K562 (cell line): Measurements from ENCODE around the gene ANK3. TPM values are rescaled to one million over a fixed set of nuclear protein-coding genes. Genes with fewer than 3 reads are reported as not detected.
A peak's percentile ranks its signal among the peaks of the same experiment; 100 is the strongest.

Experiments used
- CBX3 ChIP-seq, 2 experiments: IDR thresholded peaks; 1 replicate in 1 of 2; 2 replicates in 1 of 2; pipeline ENCODE4 v1.6.1; 2012; ENCODE audit warnings: inconsistent platforms in 2 of 2, low read length in 2 of 2, borderline replicate concordance in 1 of 2, control low read depth in 1 of 2
- GABPA ChIP-seq: fragments of 200-800 bp; sonication (Bioruptor generic); conservative IDR thresholded peaks from 2 replicates; pipeline ENCODE4 v1.6.1; 2016; ENCODE audit warnings: low read depth, missing genetic modification characterization, missing compliant biosample characterization
- PHF21A ChIP-seq: fragments of 450-650 bp; IDR thresholded peaks from 2 replicates; pipeline ENCODE4 v1.6.1; 2017; ENCODE audit warnings: low read depth, borderline replicate concordance
- RBBP5 ChIP-seq: fragments of 200-600 bp; sonication (generic); IDR thresholded peaks from 2 replicates; pipeline ENCODE4 v1.6.1; 2012; ENCODE audit warnings: borderline replicate concordance, mild to moderate bottlenecking, low read length, control low read depth, inconsistent platforms; ENCODE audit not compliant: insufficient read depth, poor library complexity, severe bottlenecking
- RBFOX2 ChIP-seq: fragments of 200-400 bp; formaldehyde crosslinking; IDR thresholded peaks from 2 replicates; pipeline ENCODE4 v1.6.1; 2017; ENCODE audit warnings: low read depth, mild to moderate bottlenecking, low read length, moderate library complexity
- ZNF165 ChIP-seq: fragments of 250-450 bp; sonication (Bioruptor Pico); IDR thresholded peaks from 2 replicates; pipeline ENCODE4 v1.4.0; 2020; ENCODE audit warnings: borderline replicate concordance
- polyA plus RNA-seq, 8 experiments: library from polyadenylated mRNA; depleted of rRNA in 4 of 8; stranded (reverse) in 5 of 8; unstranded in 3 of 8; fragments of >200 nt; fragmentation: Nextera tagmentation in 2 of 8; fragmentation: Illumina TruSeq in 1 of 8; extraction: Ambion mirVana in 2 of 8; extraction: Trizol in 1 of 8; gene quantifications; 2 replicates each; pipeline versions ENCODE4 v1.2.1 to v1.2.3, GENCODE V29; 2011 to 2014; ENCODE audit warnings: inconsistent platforms in 1 of 8, missing spikeins in 1 of 8
- total RNA-seq, 7 experiments: library from RNA; depleted of rRNA in 6 of 7; stranded (reverse); fragments of >200 nt in 6 of 7; fragmentation: Illumina TruSeq in 2 of 7; extraction: Trizol in 2 of 7; gene quantifications; 2 replicates each; pipeline versions ENCODE4 v1.2.1 to v1.2.3, GENCODE V29; 2011 to 2021; ENCODE audit warnings: low replicate concordance in 1 of 7
- TF ChIP-seq, protein P1 (sequence below): fragments of 450-650 bp; IDR thresholded peaks from 2 replicates; pipeline ENCODE4 v1.6.1; 2017; ENCODE audit warnings: antibody characterized with exemption, mild to moderate bottlenecking
- TF ChIP-seq, protein P2 (sequence below), 2 experiments: fragments of 450-650 bp in 1 of 2; sonication (generic) in 1 of 2; formaldehyde crosslinking in 1 of 2; IDR thresholded peaks; 2 replicates each; pipeline versions ENCODE4 v1.7.1 to v1.9.0; 2016 to 2022; ENCODE audit warnings: inconsistent platforms in 1 of 2, mild to moderate bottlenecking in 1 of 2, missing genetic modification reagents in 1 of 2
- TF ChIP-seq, protein P3 (sequence below): sonication (generic); IDR thresholded peaks from 2 replicates; pipeline ENCODE4 v1.6.1; 2016

Gene ANK3
- total and polyA plus RNA-seq, 9 of the 15 experiments (the other 6 are each of a cell fraction or from before 2014, with no cell fraction given): 10.0 to 32.3 (median 17.9) TPM

DNA sequence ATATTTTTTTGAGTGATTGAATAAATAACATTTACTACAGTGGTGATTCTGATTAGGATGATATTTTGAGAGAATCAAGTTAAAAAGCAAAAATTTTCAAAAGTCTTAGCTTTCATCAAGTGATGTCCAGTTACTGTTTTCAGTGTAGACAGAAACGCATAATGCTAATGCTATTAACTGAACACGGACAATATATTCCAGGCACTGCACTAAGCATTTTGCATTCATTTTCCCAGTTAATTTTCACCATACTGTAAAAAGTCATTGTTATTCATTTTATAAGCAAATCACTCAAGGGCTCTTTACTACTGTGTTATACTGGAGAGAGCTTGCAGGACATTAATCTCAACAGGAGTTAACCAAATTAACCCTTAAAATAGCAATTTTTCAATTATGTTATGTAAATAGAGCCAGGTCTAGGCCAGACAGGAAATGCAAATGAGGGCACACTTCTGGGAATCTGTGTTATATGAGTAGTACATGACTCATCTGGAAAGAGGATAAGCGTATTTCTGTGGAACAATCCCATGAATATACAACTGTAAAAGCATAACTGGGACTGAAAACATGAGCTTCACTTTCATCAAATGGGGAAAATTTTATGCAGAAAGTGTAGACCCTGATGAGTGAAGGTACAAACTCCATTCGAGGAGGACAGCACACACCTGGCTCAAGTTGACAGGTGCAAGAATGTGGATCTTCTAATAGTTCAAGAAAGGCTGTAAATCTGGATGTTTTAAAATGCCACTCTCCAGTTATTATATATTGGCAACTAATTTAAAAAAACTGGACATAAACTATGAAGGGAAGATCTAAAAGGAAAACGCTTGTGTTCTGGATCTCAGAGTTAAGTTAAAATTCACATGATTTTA lies 75.4 kb downstream of the ANK3 start (continued):
- TF ChIP-seq, protein P1, sequence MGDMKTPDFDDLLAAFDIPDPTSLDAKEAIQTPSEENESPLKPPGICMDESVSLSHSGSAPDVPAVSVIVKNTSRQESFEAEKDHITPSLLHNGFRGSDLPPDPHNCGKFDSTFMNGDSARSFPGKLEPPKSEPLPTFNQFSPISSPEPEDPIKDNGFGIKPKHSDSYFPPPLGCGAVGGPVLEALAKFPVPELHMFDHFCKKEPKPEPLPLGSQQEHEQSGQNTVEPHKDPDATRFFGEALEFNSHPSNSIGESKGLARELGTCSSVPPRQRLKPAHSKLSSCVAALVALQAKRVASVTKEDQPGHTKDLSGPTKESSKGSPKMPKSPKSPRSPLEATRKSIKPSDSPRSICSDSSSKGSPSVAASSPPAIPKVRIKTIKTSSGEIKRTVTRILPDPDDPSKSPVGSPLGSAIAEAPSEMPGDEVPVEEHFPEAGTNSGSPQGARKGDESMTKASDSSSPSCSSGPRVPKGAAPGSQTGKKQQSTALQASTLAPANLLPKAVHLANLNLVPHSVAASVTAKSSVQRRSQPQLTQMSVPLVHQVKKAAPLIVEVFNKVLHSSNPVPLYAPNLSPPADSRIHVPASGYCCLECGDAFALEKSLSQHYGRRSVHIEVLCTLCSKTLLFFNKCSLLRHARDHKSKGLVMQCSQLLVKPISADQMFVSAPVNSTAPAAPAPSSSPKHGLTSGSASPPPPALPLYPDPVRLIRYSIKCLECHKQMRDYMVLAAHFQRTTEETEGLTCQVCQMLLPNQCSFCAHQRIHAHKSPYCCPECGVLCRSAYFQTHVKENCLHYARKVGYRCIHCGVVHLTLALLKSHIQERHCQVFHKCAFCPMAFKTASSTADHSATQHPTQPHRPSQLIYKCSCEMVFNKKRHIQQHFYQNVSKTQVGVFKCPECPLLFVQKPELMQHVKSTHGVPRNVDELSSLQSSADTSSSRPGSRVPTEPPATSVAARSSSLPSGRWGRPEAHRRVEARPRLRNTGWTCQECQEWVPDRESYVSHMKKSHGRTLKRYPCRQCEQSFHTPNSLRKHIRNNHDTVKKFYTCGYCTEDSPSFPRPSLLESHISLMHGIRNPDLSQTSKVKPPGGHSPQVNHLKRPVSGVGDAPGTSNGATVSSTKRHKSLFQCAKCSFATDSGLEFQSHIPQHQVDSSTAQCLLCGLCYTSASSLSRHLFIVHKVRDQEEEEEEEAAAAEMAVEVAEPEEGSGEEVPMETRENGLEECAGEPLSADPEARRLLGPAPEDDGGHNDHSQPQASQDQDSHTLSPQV: peak; percentile 61
- TF ChIP-seq RBFOX2 (no peak), RBBP5 (no peak), ZNF165 (CRISPR knock-in tag) (no peak), CBX3 (IDR thresholded peaks at IDR 0.05; ENCODE audit: borderline replicate concordance in 1 of 2, low read length in 2 of 2) (peak in 1 of 2 experiments; percentile 8; a peak in 1 of 3 replicates), GABPA (peak; percentile 67), PHF21A (no peak)
- TF ChIP-seq, protein P2, sequence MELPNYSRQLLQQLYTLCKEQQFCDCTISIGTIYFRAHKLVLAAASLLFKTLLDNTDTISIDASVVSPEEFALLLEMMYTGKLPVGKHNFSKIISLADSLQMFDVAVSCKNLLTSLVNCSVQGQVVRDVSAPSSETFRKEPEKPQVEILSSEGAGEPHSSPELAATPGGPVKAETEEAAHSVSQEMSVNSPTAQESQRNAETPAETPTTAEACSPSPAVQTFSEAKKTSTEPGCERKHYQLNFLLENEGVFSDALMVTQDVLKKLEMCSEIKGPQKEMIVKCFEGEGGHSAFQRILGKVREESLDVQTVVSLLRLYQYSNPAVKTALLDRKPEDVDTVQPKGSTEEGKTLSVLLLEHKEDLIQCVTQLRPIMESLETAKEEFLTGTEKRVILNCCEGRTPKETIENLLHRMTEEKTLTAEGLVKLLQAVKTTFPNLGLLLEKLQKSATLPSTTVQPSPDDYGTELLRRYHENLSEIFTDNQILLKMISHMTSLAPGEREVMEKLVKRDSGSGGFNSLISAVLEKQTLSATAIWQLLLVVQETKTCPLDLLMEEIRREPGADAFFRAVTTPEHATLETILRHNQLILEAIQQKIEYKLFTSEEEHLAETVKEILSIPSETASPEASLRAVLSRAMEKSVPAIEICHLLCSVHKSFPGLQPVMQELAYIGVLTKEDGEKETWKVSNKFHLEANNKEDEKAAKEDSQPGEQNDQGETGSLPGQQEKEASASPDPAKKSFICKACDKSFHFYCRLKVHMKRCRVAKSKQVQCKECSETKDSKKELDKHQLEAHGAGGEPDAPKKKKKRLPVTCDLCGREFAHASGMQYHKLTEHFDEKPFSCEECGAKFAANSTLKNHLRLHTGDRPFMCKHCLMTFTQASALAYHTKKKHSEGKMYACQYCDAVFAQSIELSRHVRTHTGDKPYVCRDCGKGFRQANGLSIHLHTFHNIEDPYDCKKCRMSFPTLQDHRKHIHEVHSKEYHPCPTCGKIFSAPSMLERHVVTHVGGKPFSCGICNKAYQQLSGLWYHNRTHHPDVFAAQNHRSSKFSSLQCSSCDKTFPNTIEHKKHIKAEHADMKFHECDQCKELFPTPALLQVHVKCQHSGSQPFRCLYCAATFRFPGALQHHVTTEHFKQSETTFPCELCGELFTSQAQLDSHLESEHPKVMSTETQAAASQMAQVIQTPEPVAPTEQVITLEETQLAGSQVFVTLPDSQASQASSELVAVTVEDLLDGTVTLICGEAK (IDR thresholded peaks at IDR 0.05): peak; percentile 54; the same call in 1 of the 2 replicates
- TF ChIP-seq, protein P2 (CRISPR knock-in tag; IDR thresholded peaks at IDR 0.05): no peak
- TF ChIP-seq, protein P3, sequence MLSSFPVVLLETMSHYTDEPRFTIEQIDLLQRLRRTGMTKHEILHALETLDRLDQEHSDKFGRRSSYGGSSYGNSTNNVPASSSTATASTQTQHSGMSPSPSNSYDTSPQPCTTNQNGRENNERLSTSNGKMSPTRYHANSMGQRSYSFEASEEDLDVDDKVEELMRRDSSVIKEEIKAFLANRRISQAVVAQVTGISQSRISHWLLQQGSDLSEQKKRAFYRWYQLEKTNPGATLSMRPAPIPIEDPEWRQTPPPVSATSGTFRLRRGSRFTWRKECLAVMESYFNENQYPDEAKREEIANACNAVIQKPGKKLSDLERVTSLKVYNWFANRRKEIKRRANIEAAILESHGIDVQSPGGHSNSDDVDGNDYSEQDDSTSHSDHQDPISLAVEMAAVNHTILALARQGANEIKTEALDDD: no peak
